T-cell (primary cell): ENCODE data around the gene HOXD13. TPM values are rescaled to one million over a fixed set of nuclear protein-coding genes. Genes with fewer than 3 reads are reported as not detected.

ENCODE experiments used
- ATAC-seq, 4 experiments: fragments of 200-7000 bp in 3 of 4; fragments of 150-1000 bp in 1 of 4; cut with Tn5 transposase; replicated peaks in 1 of 4; 1 replicate in 3 of 4; 2 replicates in 1 of 4; pipeline ENCODE4 v1.10.0; 2021; ENCODE audit warnings: moderate library complexity in 3 of 4, mild to moderate bottlenecking in 2 of 4, moderate number of reproducible peaks in 1 of 4
- CTCF ChIA-PET, 2 donors: fragments of 300-600 bp; sonication (Branson Sonifier 250); formaldehyde crosslinking; loops; one replicate each; lab custom pipeline; 2022; ENCODE audit warnings: antibody characterized with exemption in 2 of 2; lab: Charles Lee
- POLR2A ChIA-PET, 2 donors: fragments of 300-600 bp; sonication (Branson Sonifier 250); formaldehyde crosslinking; loops; one replicate each; lab custom pipeline; 2022; ENCODE audit warnings: antibody characterized with exemption in 2 of 2; lab: Charles Lee
- DNase-seq, 35 experiments: peaks; one replicate each; pipeline versions ENCODE4 v3.0.0 to v3.0.0-alpha.2; 2013 to 2023
- H3K27ac ChIP-seq: one replicate; pipeline ENCODE4 v1.5.1; 2013; ENCODE audit warnings: low read length
- H3K27me3 ChIP-seq, 2 experiments: replicated peaks in 1 of 2; 1 replicate in 1 of 2; 2 replicates in 1 of 2; pipeline versions ENCODE4 v1.6.1 to v1.7.0; 2013; ENCODE audit warnings: low read length in 1 of 2, mixed read lengths in 1 of 2; ENCODE audit not compliant: control insufficient read depth in 2 of 2, insufficient read depth in 2 of 2; ENCODE audit errors: extremely low read depth in 1 of 2
- H3K36me3 ChIP-seq, 2 donors: 1 replicate in 1 of 2; 2 replicates in 1 of 2; pipeline versions ENCODE4 v1.6.1 to v1.7.0; 2013; ENCODE audit warnings: low read length in 1 of 2; ENCODE audit not compliant: control insufficient read depth in 2 of 2, insufficient read depth in 1 of 2; ENCODE audit errors: extremely low read depth in 1 of 2
- H3K4me1 ChIP-seq, 2 experiments: 1 replicate in 1 of 2; 2 replicates in 1 of 2; pipeline versions ENCODE4 v1.6.1 to v1.7.0; 2013; ENCODE audit warnings: low read length in 2 of 2, mixed read lengths in 1 of 2; ENCODE audit not compliant: insufficient read depth in 2 of 2, control insufficient read depth in 1 of 2; ENCODE audit errors: extremely low read depth in 1 of 2
- H3K4me3 ChIP-seq, 2 donors: 1 replicate in 1 of 2; 2 replicates in 1 of 2; pipeline versions ENCODE4 v1.5.1 to v1.7.0; 2013; ENCODE audit warnings: mild to moderate bottlenecking in 2 of 2, low read length in 1 of 2, moderate library complexity in 1 of 2; ENCODE audit not compliant: control insufficient read depth in 1 of 2; ENCODE audit errors: extremely low read depth in 1 of 2
- H3K9me3 ChIP-seq: 2 replicates; pipeline ENCODE4 v1.7.0; 2013
- H3K27ac Mint-ChIP-seq, 2 donors: one replicate each; pipeline ENCODE4 v1.8.0; 2020 to 2021; ENCODE audit warnings: mild to moderate bottlenecking in 2 of 2, mixed read lengths in 2 of 2
- H3K27me3 Mint-ChIP-seq, 2 donors: one replicate each; pipeline ENCODE4 v1.8.0; 2021 to 2022; ENCODE audit warnings: mixed read lengths in 2 of 2
- H3K36me3 Mint-ChIP-seq: one replicate; pipeline ENCODE4 v1.8.0; 2021; ENCODE audit warnings: mixed read lengths
- H3K4me1 Mint-ChIP-seq, 3 donors: one replicate each; pipeline ENCODE4 v1.8.0; 2020 to 2022; ENCODE audit warnings: mixed read lengths in 3 of 3, mild to moderate bottlenecking in 1 of 3
- H3K4me3 Mint-ChIP-seq, 3 donors: one replicate each; pipeline ENCODE4 v1.8.0; 2020 to 2022; ENCODE audit warnings: mild to moderate bottlenecking in 3 of 3, mixed read lengths in 3 of 3, moderate library complexity in 3 of 3
- H3K9me3 Mint-ChIP-seq, 3 donors: one replicate each; pipeline ENCODE4 v1.8.0; 2020 to 2022; ENCODE audit warnings: mixed read lengths in 3 of 3
- WGBS: methylation state at CpG from one replicate; pipeline ENCODE4 v1.1.5; 2013; ENCODE audit warnings: missing lambda C conversion rate; ENCODE audit not compliant: insufficient coverage; 5-methylcytosine and 5-hydroxymethylcytosine counted together
- total RNA-seq, 35 experiments: library from RNA in 6 of 35; stranded (reverse) in 6 of 35; fragments of 120-200 nt in 1 of 35; gene quantifications; one replicate each; pipeline versions ENCODE4 v1.2.1 to v1.2.4 and lab custom pipeline; 2013 to 2026

HOXD13 gene
- total RNA-seq, 5 donors from 2014 or later (not counting 1 experiment from before 2014, with no cell fraction given) = not detected

GRCh38 chr2:176103194-176103593, 10.7 kb downstream of the HOXD13 start:
- H3K4me3 ChIP-seq = no peak overlapping the region
- peaks cover 27 to 85% of the 10 kb centered on the region in 2 experiments for H3K27me3 ChIP-seq
- peak overlapping the region in 1 of 3 donors; percentile 8 for H3K4me3 Mint-ChIP-seq
- no peaks in the 10 kb centered on the region for H3K9me3 Mint-ChIP-seq
- peaks cover 4 to 18% of the 10 kb centered on the region in 2 experiments for H3K4me1 ChIP-seq
- H3K36me3 Mint-ChIP-seq = no peaks in the 10 kb centered on the region
- POLR2A ChIA-PET = interaction anchor here in 1 of 2 donors (1.1 kb wide), 1 partner anchor 21 kb away, joined by 3 read pairs; no protein-coding TSS in a partner anchor
- CTCF ChIA-PET = interaction anchor here in 1 of 2 donors (0.5 kb wide), 1 partner anchor 43 kb away, joined by 3 read pairs; no protein-coding TSS in a partner anchor
- ATAC-seq (no peak), DNase-seq (no peak)
- H3K9me3 ChIP-seq = no peaks in the 10 kb centered on the region
- peaks cover 19 to 27% (median 23%) of the 10 kb centered on the region in 3 donors for H3K4me1 Mint-ChIP-seq
- no peak overlapping the region for H3K27ac ChIP-seq
- no CpG with 5 or more reads among the region's 7 CpGs for WGBS
- peaks cover 70 to 82% of the 10 kb centered on the region in 2 donors for H3K27me3 Mint-ChIP-seq
- H3K27ac Mint-ChIP-seq = no peak overlapping the region
- no peaks in the 10 kb centered on the region for H3K36me3 ChIP-seq

GRCh38 chr2:176103742-176104315, 11.3 kb downstream of the HOXD13 start:
- CTCF ChIA-PET = no interaction called here
- no peaks in the 10 kb centered on the region for H3K36me3 Mint-ChIP-seq
- no peaks in the 10 kb centered on the region for H3K9me3 ChIP-seq
- peak overlapping the region in 1 of 3 donors; percentile 68 for H3K4me3 Mint-ChIP-seq
- peaks cover 4 to 18% of the 10 kb centered on the region in 2 experiments for H3K4me1 ChIP-seq
- peaks cover 70 to 80% of the 10 kb centered on the region in 2 donors for H3K27me3 Mint-ChIP-seq
- DNase-seq (no peak), ATAC-seq (no peak)
- POLR2A ChIA-PET = no interaction called here
- WGBS = 13% methylated on average over 3 of the region's 17 CpGs
- H3K4me1 Mint-ChIP-seq = peaks cover 21 to 30% (median 24%) of the 10 kb centered on the region in 3 donors
- H3K9me3 Mint-ChIP-seq = no peaks in the 10 kb centered on the region
- H3K27ac Mint-ChIP-seq = no peak overlapping the region
- no peaks in the 10 kb centered on the region for H3K36me3 ChIP-seq
- peaks cover 28 to 85% of the 10 kb centered on the region in 2 experiments for H3K27me3 ChIP-seq
- H3K4me3 ChIP-seq = no peak overlapping the region
- no peak overlapping the region for H3K27ac ChIP-seq

GRCh38 chr2:176104316-176105077, 12.0 kb downstream of the HOXD13 start:
- Mint-ChIP-seq H3K4me3 (peak overlapping the region in 1 of 3 donors; percentile 68), H3K9me3 (no peaks in the 10 kb centered on the region), H3K27ac (no peak overlapping the region), H3K27me3 (peaks cover 70 to 80% of the 10 kb centered on the region in 2 donors), H3K36me3 (no peaks in the 10 kb centered on the region), H3K4me1 (peaks cover 26 to 37% (median 30%) of the 10 kb centered on the region in 3 donors)
- CTCF ChIA-PET = no interaction called here
- Histone ChIP-seq H3K4me3 (no peak overlapping the region), H3K36me3 (no peaks in the 10 kb centered on the region), H3K4me1 (peaks cover 4 to 18% of the 10 kb centered on the region in 2 experiments), H3K27me3 (peaks cover 32 to 85% of the 10 kb centered on the region in 2 experiments), H3K27ac (no peak overlapping the region), H3K9me3 (no peaks in the 10 kb centered on the region)
- POLR2A ChIA-PET = no interaction called here
- ATAC-seq = no peak
- WGBS = 13% methylated on average over 48 of the region's 56 CpGs
- no peak for DNase-seq

GRCh38 chr2:176105078-176105729, 12.7 kb downstream of the HOXD13 start:
- Mint-ChIP-seq H3K27ac (no peak overlapping the region), H3K27me3 (peaks cover 74 to 82% of the 10 kb centered on the region in 2 donors), H3K4me3 (peak overlapping the region in 1 of 3 donors; percentile 68), H3K4me1 (peaks cover 26 to 39% (median 30%) of the 10 kb centered on the region in 3 donors), H3K9me3 (no peaks in the 10 kb centered on the region), H3K36me3 (no peaks in the 10 kb centered on the region)
- Histone ChIP-seq H3K9me3 (no peaks in the 10 kb centered on the region), H3K27ac (no peak overlapping the region), H3K4me3 (no peak overlapping the region), H3K4me1 (peaks cover 4 to 18% of the 10 kb centered on the region in 2 experiments), H3K36me3 (no peaks in the 10 kb centered on the region), H3K27me3 (peaks cover 39 to 84% of the 10 kb centered on the region in 2 experiments)
- DNase-seq (no peak), ATAC-seq (no peak)
- POLR2A ChIA-PET = interaction anchor here in 1 of 2 donors (0.6 kb wide), 1 partner anchor 709 kb away, joined by 3 read pairs; no protein-coding TSS in a partner anchor
- CTCF ChIA-PET = no interaction called here
- 14% methylated on average over 24 of the region's 25 CpGs for WGBS

- Mint-ChIP-seq H3K36me3 (no peaks in the 10 kb centered on the region), H3K9me3 (no peaks in the 10 kb centered on the region), H3K4me3 (peak overlapping the region; percentile 26 to 68 (median 60)), H3K27me3 (peaks cover 74 to 82% of the 10 kb centered on the region in 2 donors), H3K27ac (peak overlapping the region in 1 of 2 donors; percentile 44), H3K4me1 (peaks cover 26 to 39% (median 30%) of the 10 kb centered on the region in 3 donors)
- no peak for ATAC-seq
- Histone ChIP-seq H3K4me1 (peaks cover 4 to 18% of the 10 kb centered on the region in 2 experiments), H3K9me3 (no peaks in the 10 kb centered on the region), H3K27me3 (peaks cover 43 to 76% of the 10 kb centered on the region in 2 experiments), H3K27ac (no peak overlapping the region), H3K36me3 (no peaks in the 10 kb centered on the region), H3K4me3 (no peak overlapping the region)
- no peak for DNase-seq
- 11% methylated on average over 20 of the region's 25 CpGs for WGBS
- CTCF ChIA-PET = no interaction called here
- POLR2A ChIA-PET = interaction anchor here in 1 of 2 donors (0.6 kb wide), 1 partner anchor 709 kb away, joined by 3 read pairs; no protein-coding TSS in a partner anchor
These were observed 13.4 kb downstream of the HOXD13 start for GRCh38 chr2:176105730-176106580.
